Upper lobe of right lung (tissue), 1 donor: ENCODE data around the gene PLEKHA5. TPM values are rescaled to one million over a fixed set of nuclear protein-coding genes. Genes with fewer than 3 reads are reported as not detected.
"Not testable (repeated sequence)": the region's sequence is repeated elsewhere in the genome, so short reads cannot be mapped to it uniquely, and the experiment has no call there.

ENCODE experiments used
- ATAC-seq: fragments of 200-7000 bp; cut with Tn5 transposase; one replicate; pipeline ENCODE4 v1.9.1; 2020; ENCODE audit warnings: mild to moderate bottlenecking, moderate library complexity
- DNase-seq: peaks from one replicate; pipeline ENCODE4 v3.0.0-alpha.2; 2020
- H3K27ac ChIP-seq: fragments of 200-600 bp; one replicate; pipeline ENCODE4 v1.8.0; 2022
- H3K27me3 ChIP-seq: fragments of 200-600 bp; one replicate; pipeline ENCODE4 v1.8.0; 2022; ENCODE audit warnings: mild to moderate bottlenecking
- H3K36me3 ChIP-seq: fragments of 200-600 bp; one replicate; pipeline ENCODE4 v1.8.0; 2022
- H3K4me1 ChIP-seq: fragments of 200-600 bp; one replicate; pipeline ENCODE4 v1.8.0; 2022
- H3K4me3 ChIP-seq: fragments of 200-600 bp; one replicate; pipeline ENCODE4 v1.8.0; 2022; ENCODE audit warnings: mild to moderate bottlenecking
- H3K9me3 ChIP-seq: fragments of 200-600 bp; one replicate; pipeline ENCODE4 v1.8.0; 2022
- intact Hi-C: fragments of 100-400 bp; cut with DNase I; formaldehyde crosslinking; loops from one replicate; pipeline ENCODE4 v1.11.0; 2022
- total RNA-seq: library from RNA; stranded (reverse); fragmentation: NEBNext Ultra II Directional; extraction: Animal tissue kit (Norgen Biotek cat#: 25700); gene quantifications from one replicate; pipeline ENCODE4 v1.2.1, GENCODE V29; 2021
- TF ChIP-seq, protein P1 (sequence below): fragments of 200-600 bp; IDR thresholded peaks from one replicate; pipeline ENCODE4 v1.8.0; 2022; ENCODE audit warnings: antibody characterized with exemption
- donor health status: DM: no; HTN: yes; CAD: no; lungs with severe emphysema.

The PLEKHA5 gene
- total RNA-seq, 1 donor from 2014 or later, result 30.2 TPM

DNA sequence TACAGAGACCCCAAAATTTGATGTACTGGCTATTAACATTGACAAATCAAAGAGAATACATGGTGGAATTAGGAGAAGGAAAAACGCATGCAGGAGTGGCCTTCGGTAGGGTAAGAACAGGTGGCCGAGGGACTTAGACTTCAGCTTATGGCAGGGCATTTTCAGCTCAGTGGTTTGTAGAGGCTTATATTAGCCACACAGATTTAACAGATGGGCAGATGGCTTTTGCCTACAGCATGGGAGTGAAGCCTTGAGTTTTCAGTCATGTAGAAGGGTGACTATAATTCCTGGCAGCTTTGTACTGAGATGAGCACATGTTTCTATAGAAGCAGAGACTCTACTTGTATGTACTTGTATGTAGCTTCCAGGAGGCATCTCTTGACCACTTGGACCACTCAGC, 40.9 kb upstream of the PLEKHA5 start:
- Histone ChIP-seq H3K27ac (no peak overlapping the region), H3K4me3 (no peak overlapping the region), H3K4me1 (no peaks in the 10 kb centered on the region), H3K9me3 (no peaks in the 10 kb centered on the region), H3K36me3 (no peaks in the 10 kb centered on the region), H3K27me3 (no peaks in the 10 kb centered on the region)
- intact Hi-C loops, result no loop called here
- ATAC-seq, result no peak
- no peak for DNase-seq
- TF ChIP-seq, protein P1, sequence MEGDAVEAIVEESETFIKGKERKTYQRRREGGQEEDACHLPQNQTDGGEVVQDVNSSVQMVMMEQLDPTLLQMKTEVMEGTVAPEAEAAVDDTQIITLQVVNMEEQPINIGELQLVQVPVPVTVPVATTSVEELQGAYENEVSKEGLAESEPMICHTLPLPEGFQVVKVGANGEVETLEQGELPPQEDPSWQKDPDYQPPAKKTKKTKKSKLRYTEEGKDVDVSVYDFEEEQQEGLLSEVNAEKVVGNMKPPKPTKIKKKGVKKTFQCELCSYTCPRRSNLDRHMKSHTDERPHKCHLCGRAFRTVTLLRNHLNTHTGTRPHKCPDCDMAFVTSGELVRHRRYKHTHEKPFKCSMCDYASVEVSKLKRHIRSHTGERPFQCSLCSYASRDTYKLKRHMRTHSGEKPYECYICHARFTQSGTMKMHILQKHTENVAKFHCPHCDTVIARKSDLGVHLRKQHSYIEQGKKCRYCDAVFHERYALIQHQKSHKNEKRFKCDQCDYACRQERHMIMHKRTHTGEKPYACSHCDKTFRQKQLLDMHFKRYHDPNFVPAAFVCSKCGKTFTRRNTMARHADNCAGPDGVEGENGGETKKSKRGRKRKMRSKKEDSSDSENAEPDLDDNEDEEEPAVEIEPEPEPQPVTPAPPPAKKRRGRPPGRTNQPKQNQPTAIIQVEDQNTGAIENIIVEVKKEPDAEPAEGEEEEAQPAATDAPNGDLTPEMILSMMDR, result no peak

DNA sequence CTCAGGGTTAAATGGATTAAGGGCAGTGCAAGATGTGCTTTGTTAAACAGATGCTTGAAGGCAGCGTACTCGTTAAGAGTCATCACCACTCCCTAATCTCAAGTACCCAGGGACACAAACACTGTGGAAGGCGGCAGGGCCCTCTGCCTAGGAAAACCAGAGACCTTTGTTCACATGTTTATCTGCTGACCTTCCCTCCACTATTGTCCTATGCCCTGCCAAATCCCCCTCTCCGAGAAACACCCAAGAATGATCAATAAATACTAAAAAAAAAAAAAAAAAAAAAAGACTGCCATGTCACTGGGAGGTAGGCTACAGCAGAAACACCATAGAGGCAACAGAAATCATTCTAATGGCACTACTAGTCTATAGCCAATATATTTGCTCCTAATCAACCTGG, 37.1 kb upstream of the PLEKHA5 start:
- H3K36me3 ChIP-seq, DNase-seq, H3K27ac ChIP-seq, ATAC-seq, H3K27me3 ChIP-seq, H3K4me3 ChIP-seq, H3K9me3 ChIP-seq, intact Hi-C loops, H3K4me1 ChIP-seq: not testable (repeated sequence)

DNA sequence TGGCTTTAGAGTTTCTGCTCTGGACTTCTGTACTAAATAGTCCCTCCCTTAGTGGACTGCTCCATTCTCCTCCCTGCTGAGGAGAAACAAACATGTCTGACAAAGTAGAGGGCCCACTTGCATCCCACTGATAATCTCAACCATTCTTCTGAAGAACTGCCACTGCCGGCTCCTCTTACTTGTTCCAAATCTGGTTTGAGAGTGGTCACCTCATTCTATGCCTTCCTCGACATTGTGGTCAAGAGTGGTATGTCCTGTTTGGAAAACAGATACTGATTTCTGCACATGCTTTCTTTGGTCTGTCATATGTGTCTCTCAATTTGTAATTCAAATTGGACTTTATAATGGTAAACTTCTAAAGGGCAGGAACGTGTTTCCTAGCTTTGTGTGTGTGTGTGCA, 36.3 kb upstream of the PLEKHA5 start:
- H3K4me1 ChIP-seq, result peaks cover 8% of the 10 kb centered on the region
- TF ChIP-seq, protein P1, result no peak

DNA sequence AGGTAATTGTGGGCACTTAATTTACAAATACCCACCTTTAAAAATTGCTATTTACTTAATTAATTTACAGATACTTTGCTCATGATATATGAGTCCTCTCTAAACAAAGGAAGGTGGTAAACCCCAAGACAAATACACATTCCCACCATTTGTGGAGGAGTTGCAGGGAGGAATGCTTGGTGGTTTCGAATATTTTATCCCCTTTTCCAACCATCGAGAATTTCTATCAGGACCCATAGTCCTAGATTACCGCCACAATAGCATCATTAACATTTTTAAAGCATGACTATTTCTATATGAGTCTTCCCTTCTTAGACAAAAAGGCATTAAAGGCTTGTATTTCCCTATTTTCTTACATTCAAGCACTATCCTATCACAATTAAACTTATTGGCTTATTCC, 34.2 kb upstream of the PLEKHA5 start:
- Histone ChIP-seq H3K27me3 (no peaks in the 10 kb centered on the region), H3K27ac (no peak overlapping the region), H3K4me1 (peaks cover 8% of the 10 kb centered on the region), H3K9me3 (no peaks in the 10 kb centered on the region), H3K4me3 (no peak overlapping the region), H3K36me3 (no peaks in the 10 kb centered on the region)
- DNase-seq, result no peak
- TF ChIP-seq, protein P1, result no peak
- intact Hi-C loops, result no loop called here
- no peak for ATAC-seq

More for the DNA sequence above, 36.3 kb upstream of the PLEKHA5 start:
- intact Hi-C loops, result no loop called here
- H3K36me3 ChIP-seq, result no peaks in the 10 kb centered on the region
- H3K27ac ChIP-seq, result no peak overlapping the region
- DNase-seq (no peak), ATAC-seq (no peak)
- no peak overlapping the region for H3K4me3 ChIP-seq
- H3K27me3 ChIP-seq, result no peaks in the 10 kb centered on the region
- no peaks in the 10 kb centered on the region for H3K9me3 ChIP-seq

DNA sequence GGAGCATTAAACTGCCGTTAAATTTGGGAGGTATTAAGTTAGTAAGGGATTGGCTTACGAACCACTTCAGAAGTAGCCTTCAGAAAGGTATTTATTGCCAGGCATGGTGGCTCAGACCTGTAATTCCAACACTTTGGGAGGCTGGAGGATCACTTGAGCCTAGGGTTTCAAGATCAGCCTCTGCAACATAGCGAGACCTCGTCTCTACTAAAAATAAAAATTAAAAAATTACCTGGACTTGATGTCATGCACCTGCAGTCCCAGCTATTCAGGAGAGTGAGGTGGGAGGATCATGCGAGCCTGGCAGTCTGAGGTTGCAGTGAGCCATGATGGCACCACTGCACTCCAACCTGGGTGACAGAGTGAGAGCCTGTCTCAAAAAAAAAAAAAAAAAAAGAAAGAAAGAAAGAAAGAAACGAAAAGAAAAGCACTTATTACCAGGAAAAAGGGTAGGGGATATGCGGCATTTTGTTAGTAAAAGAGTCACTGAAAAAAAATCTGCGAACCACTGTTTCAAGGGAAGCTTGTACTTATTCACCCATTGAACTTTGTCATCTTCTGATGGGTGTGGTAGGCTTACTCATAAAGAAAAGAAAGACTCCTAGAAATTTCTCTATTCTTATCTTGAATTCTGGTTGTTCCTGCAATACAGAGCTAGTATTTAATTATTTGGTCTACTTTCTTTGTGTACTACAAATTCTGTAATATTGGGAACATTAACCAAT, 33.6 kb upstream of the PLEKHA5 start:
- Histone ChIP-seq H3K4me1 (peaks cover 8% of the 10 kb centered on the region), H3K27ac (no peak overlapping the region), H3K4me3 (no peak overlapping the region), H3K36me3 (no peaks in the 10 kb centered on the region), H3K27me3 (no peaks in the 10 kb centered on the region), H3K9me3 (no peaks in the 10 kb centered on the region)
- no peak for DNase-seq
- intact Hi-C loops, result no loop called here
- ATAC-seq, result no peak
- TF ChIP-seq, protein P1, result no peak

DNA sequence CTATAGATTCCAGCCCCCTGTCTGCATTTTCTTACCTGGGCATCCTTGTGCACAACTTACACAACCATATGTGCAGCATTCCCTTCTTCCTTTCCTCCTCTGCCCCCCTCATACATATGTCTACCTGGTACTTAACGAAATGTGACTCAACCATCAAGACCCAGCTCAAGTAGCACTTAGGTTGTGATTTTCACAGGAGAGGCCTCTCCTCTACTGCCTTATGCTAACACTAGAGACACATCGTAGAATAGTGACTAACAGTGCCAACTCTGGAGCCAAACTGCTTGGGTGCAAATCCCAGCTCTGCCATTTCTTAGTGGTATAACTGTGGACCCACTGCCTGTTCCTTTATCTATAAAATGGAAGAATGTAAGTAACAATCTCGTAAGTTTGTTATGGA, 24.1 kb upstream of the PLEKHA5 start:
- intact Hi-C loops, result no loop called here
- no peaks in the 10 kb centered on the region for H3K9me3 ChIP-seq
- no peak for DNase-seq
- ATAC-seq, result peak; percentile 97
- peaks cover 5% of the 10 kb centered on the region for H3K27me3 ChIP-seq
- H3K36me3 ChIP-seq, result no peaks in the 10 kb centered on the region
- TF ChIP-seq, protein P1, result no peak
- H3K4me3 ChIP-seq, result no peak overlapping the region
- H3K27ac ChIP-seq, result no peak overlapping the region
- no peaks in the 10 kb centered on the region for H3K4me1 ChIP-seq
